ENCODE data around the gene SLC7A5. TPM values are rescaled to one million over a fixed set of nuclear protein-coding genes. Genes with fewer than 3 reads are reported as not detected.

The SLC7A5 gene
- total RNA-seq, 1 donor from 2014 or later = 3.9 TPM

GRCh38 chr16:87850009-87851006 is 19.0 kb downstream of the SLC7A5 start:
- DNase-seq (peak; percentile 77), ATAC-seq (ENCODE audit: poor library complexity) (peak; percentile 24)
- intact Hi-C loops (cut with DNase I) = no loop called here

- no peak for ATAC-seq (ENCODE audit: poor library complexity)
- no peak for DNase-seq
- intact Hi-C loops (cut with DNase I) = no loop called here
Measured at GRCh38 chr16:87849419-87850008, 19.8 kb downstream of the SLC7A5 start.

GRCh38 chr16:87848676-87849345 is 20.5 kb downstream of the SLC7A5 start:
- DNase-seq (no peak), ATAC-seq (ENCODE audit: poor library complexity) (no peak)
- intact Hi-C loops (cut with DNase I) = no loop called here

GRCh38 chr16:87847785-87848675 is 21.3 kb downstream of the SLC7A5 start:
- intact Hi-C loops (cut with DNase I) = no loop called here
- DNase-seq (no peak), ATAC-seq (ENCODE audit: poor library complexity) (peak; percentile 34)

GRCh38 chr16:87847467-87847784 is 21.9 kb downstream of the SLC7A5 start:
- intact Hi-C loops (cut with DNase I) = no loop called here
- ATAC-seq (ENCODE audit: poor library complexity) = no peak

GRCh38 chr16:87846705-87847466 is 22.4 kb downstream of the SLC7A5 start:
- intact Hi-C loops (cut with DNase I) = no loop called here
- no peak for DNase-seq

More at GRCh38 chr16:87847467-87847784, 21.9 kb downstream of the SLC7A5 start:
- no peak for DNase-seq

GRCh38 chr16:87845807-87846619 is 23.3 kb downstream of the SLC7A5 start:
- peak; percentile 26 for ATAC-seq (ENCODE audit: poor library complexity)
- intact Hi-C loops (cut with DNase I) = no loop called here
- DNase-seq = no peak

More at GRCh38 chr16:87846705-87847466, 22.4 kb downstream of the SLC7A5 start:
- no peak for ATAC-seq (ENCODE audit: poor library complexity)

- intact Hi-C loops (cut with DNase I) = no loop called here
- no peak for ATAC-seq (ENCODE audit: poor library complexity)
- DNase-seq = no peak
Measured at GRCh38 chr16:87845213-87845612, 24.1 kb downstream of the SLC7A5 start.

- ATAC-seq (ENCODE audit: poor library complexity) = no peak
- DNase-seq = no peak
- intact Hi-C loops (cut with DNase I) = no loop called here
Measured at GRCh38 chr16:87844809-87845208, 24.5 kb downstream of the SLC7A5 start.

GRCh38 chr16:87844120-87844733 is 25.1 kb downstream of the SLC7A5 start:
- intact Hi-C loops (cut with DNase I) = no loop called here
- DNase-seq = no peak
- peak; percentile 5 for ATAC-seq (ENCODE audit: poor library complexity)

- no peak for ATAC-seq (ENCODE audit: poor library complexity)
- DNase-seq = no peak
- intact Hi-C loops (cut with DNase I) = no loop called here
Measured at GRCh38 chr16:87843678-87844105, 25.6 kb downstream of the SLC7A5 start.

- no peak for ATAC-seq (ENCODE audit: poor library complexity)
- no peak for DNase-seq
- intact Hi-C loops (cut with DNase I) = no loop called here
Measured at GRCh38 chr16:87842209-87842869, 27.0 kb downstream of the SLC7A5 start.

- DNase-seq = no peak
- intact Hi-C loops (cut with DNase I) = no loop called here
- ATAC-seq (ENCODE audit: poor library complexity) = no peak
Measured at GRCh38 chr16:87841340-87842208, 27.7 kb downstream of the SLC7A5 start.

GRCh38 chr16:87840271-87840978 is 28.9 kb downstream of the SLC7A5 start:
- intact Hi-C loops (cut with DNase I) = no loop called here

More at GRCh38 chr16:87840271-87840978, 28.9 kb downstream of the SLC7A5 start:
- DNase-seq = no peak
- ATAC-seq (ENCODE audit: poor library complexity) = no peak
